Measurements from ENCODE around the gene TBC1D10A.

TBC1D10A gene

GRCh38 chr22:30247561-30247960, 79.2 kb downstream of the TBC1D10A start:
- DNase-seq (ENCODE audit: low read depth, low spot score): no peak

- DNase-seq (ENCODE audit: low read depth, low spot score): no peak
These were observed 79.8 kb downstream of the TBC1D10A start for GRCh38 chr22:30246814-30247376.

- DNase-seq (ENCODE audit: low read depth, low spot score): no peak
These were observed 80.5 kb downstream of the TBC1D10A start, which contains the start of gene LIF for GRCh38 chr22:30245985-30246813. LIF (minus strand) TSS chr22:30246759; CDS start chr22:30246695, 64 bp downstream.

DNA sequence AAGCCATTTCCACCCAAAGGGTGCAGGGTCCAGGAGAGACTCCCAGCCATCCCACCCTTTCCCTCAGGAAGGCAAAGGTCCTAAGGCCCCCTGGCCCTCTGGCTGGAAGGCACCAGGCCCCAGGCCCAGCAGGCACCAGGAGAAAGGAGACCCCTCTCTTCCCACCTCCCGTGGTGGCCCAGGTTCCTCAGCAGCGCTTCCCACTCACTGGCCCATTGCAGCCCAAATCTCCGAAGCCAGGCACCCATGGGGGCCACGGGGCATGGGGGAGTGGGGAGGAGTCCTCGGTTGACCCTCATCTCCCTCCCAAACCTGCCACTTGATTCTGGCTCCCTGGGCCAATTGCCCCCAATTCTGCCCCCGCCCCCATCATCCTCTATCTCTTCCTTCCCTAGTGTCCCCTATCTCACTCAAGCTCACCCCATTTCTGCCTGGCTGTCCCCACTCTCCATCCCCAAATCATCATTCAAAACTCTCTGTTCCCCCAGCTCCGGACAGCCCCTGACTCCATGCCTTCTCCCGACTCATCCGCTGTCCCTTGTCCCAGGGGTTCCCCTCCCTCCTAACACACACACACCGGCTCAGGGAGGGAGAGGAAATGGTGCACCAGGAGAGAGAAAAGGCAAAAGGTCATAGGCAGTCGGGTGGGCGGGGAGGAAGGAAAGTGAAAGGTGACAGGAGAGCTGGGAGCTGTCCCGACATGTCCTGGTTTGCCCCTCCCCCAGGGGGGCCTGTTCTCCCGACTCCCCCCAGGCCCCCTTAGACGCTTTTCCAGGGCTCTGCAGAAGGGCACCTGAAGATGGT, 81.4 kb downstream of the TBC1D10A start:
- no peak for DNase-seq (ENCODE audit: low read depth, low spot score)

- DNase-seq (ENCODE audit: low read depth, low spot score): no peak
These were observed 82.1 kb downstream of the TBC1D10A start for GRCh38 chr22:30244641-30245040.

DNA sequence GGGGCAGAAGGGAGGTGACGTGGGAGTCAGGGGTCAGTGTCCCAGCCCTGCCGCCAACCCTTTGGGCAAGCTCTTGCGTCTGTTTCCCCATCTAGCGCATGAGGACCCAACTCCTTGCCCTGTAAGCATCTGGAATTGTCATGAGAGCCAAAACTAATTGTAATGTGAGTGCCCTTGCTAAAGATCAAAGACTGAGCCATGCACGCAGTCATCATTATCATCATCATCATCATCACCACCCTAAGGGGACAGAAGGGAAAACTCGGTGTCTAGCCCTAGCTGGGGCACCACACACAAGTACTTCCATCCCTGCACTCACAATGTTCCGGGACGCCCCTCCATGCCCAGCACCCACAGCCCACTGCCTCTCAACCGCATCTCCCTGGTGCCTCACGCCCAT, 82.7 kb downstream of the TBC1D10A start:
- no peak for DNase-seq (ENCODE audit: low read depth, low spot score)

GRCh38 chr22:30243661-30244060, 83.1 kb downstream of the TBC1D10A start:
- no peak for DNase-seq (ENCODE audit: low read depth, low spot score)
